Astrocyte of the spinal cord (primary cell): ENCODE data around the gene TAMALIN.
A peak's percentile ranks its signal among the peaks of the same experiment; 100 is the strongest.

Experiments used
- DNase-seq: peaks from one replicate; pipeline ENCODE4 v3.0.0; 2011; ENCODE audit warnings: low read depth, low spot score
- H3K4me3 ChIP-seq: 2 replicates; pipeline ENCODE4 v1.5.1; 2011; ENCODE audit warnings: low read depth, mild to moderate bottlenecking, low read length, moderate library complexity
- CTCF ChIP-seq: IDR thresholded peaks from 2 replicates; pipeline ENCODE4 v1.5.1; 2012; ENCODE audit warnings: low read depth, mild to moderate bottlenecking, low read length, inconsistent platforms
- in situ Hi-C: cut with HindIII; loops from 2 replicates; pipeline ENCODE4 v1.10.0; 2017; ENCODE audit warnings: low sequenced_read_pairs

TAMALIN gene

GRCh38 chr12:52061470-52062166 lies 54.9 kb downstream of the TAMALIN start:
- H3K4me3 ChIP-seq: no peak overlapping the region
- no peak for DNase-seq
- no peak for TF ChIP-seq CTCF
- in situ Hi-C loops: no loop called here

DNA sequence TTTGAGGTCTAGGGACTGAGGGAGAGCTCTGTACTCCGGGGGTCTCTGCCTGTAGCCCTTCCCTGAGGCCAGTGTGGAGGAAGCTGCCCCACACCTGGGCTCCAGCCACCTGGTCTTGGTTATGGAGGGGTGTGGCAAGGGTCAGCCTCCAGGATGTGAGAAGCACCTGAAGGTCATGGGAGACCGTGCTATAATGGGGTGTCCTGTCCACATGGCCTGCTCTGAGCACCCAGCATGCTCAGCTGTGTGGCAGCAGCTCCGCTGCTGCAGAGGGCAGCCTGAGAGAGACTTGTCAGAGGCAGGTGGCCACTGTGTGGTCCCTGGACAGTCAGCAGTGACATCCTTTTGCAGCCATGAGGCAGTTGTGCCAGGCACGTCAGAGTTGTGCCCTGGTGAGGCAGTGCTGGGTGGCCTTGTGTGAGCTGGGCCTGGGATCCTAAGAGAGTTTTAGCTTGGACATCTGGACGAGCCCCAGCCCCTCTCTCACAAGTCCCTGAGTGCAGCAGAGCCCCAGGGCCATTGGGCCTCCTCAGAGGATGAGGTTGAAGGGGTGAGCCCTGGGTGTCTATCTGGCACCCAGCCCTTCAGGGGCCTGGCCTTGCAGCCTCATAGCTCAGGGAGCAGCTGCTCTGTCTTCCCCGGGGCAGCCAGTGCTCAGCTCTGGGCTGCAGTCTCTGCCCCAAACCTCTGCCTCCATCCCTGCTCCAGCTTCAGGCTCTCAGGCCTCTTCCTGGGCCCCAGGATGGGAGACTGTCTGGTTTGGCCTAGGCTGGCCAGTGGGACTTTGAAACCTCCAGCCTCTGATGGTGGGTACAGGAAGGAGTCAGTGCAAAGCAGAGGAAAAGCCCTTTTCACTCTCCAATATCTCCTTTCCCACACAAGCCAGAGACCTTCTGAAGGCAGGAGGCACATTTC lies 55.7 kb downstream of the TAMALIN start:
- in situ Hi-C loops: no loop called here
- TF ChIP-seq CTCF: no peak
- DNase-seq: no peak
- H3K4me3 ChIP-seq: no peak overlapping the region

DNA sequence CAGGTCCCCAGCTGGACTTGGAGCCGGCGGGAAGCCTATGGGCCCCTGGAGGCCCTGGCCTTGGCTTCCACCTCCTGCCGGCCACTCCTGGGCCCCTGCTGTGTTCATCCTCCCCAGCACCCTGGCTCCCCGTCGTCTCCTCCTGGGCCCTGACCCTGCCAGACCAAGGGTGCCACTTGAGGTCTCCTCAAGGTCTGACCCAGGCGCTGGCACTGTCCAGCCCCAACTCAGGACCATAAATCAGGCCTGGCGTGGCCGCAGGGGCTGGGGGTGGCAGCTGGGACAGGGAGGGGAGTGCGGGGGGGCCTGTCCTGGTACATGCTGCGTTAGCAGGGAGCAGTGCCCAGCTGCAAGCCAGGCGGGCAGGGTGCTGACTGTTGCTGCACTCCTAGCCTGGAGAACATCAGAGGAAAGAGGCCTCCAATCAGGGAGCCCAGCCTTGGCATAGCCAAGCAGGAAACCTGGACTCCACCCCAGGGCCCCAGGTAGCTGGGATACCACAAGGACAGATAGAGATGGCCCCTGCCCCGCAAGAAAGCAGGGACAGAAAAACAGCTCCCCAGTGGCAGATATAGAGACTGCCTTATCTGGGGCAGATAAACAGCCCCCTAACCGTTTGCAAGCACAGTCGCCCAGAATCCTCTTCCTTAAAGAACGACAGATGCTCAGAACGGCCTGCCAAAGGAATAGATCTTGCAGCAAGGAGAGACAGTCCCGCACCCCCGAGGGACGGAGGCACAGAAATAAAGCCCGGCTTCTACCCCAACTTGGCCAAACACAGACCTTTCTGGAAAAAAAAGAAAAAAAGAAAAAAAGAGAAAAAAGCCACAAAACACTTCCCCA lies 56.6 kb downstream of the TAMALIN start:
- in situ Hi-C loops: no loop called here
- no peak for DNase-seq
- TF ChIP-seq CTCF: no peak
- no peak overlapping the region for H3K4me3 ChIP-seq

DNA sequence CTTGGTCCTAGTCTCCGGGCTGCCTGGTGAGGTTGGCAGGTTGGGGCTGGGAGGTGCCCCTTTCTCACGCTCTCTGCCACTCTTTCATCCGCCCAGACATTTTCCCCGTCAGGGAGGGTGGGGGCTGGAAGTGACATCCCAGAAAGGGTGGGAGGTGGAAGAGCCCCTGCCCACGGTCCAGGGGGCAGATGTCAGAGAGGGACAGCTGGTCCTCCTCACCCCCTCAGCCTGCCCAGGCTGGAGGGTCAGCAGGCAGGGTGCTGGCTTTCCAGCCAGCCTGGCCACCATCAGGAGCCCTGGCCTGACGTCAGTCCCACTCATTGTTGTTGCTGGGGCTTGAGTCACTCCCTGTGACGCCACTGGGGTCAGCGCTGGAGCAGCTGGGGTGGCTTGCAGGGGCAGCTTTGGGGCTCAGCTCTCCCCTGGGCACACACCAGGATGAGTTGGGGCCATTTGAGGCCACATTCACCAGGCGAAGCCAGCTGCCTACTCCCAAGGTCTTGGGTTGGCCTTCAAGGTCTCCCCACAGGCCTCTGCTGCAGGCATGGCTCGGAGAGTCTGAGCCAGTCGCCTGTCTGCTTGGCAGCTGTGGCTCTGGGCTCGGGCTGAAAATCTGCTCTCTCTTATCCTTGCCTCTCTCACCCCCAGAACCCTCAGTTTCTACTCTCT lies 57.4 kb downstream of the TAMALIN start:
- DNase-seq: peak; percentile 86
- in situ Hi-C loops: no loop called here
- no peak overlapping the region for H3K4me3 ChIP-seq
- TF ChIP-seq CTCF: no peak
